Measurements from ENCODE around the gene FNDC3A.

- TF ChIP-seq YY1 (IDR thresholded peaks at IDR 0.05; ENCODE audit: insufficient read depth, insufficient read length) (no peak), SUZ12 (IDR thresholded peaks at IDR 0.05; ENCODE audit: extremely low read depth, insufficient read depth, insufficient read length) (no peak)
Observed at GRCh38 chr13:49221590-49221965, 245.9 kb downstream of the FNDC3A start.

Data from NT2/D1 (cell line).